HG03175 (cell line): ENCODE measurements around the gene APBA1.

Source experiments
- ATAC-seq: cut with Tn5 transposase; IDR thresholded peaks from one replicate; pipeline ENCODE4 v1.9.1; 2021; ENCODE audit warnings: mild to moderate bottlenecking, moderate library complexity; ENCODE audit not compliant: unreplicated experiment

Gene APBA1

GRCh38 chr9:69580582-69581214 lies 91.5 kb downstream of the APBA1 start:
- ATAC-seq, result no peak

DNA sequence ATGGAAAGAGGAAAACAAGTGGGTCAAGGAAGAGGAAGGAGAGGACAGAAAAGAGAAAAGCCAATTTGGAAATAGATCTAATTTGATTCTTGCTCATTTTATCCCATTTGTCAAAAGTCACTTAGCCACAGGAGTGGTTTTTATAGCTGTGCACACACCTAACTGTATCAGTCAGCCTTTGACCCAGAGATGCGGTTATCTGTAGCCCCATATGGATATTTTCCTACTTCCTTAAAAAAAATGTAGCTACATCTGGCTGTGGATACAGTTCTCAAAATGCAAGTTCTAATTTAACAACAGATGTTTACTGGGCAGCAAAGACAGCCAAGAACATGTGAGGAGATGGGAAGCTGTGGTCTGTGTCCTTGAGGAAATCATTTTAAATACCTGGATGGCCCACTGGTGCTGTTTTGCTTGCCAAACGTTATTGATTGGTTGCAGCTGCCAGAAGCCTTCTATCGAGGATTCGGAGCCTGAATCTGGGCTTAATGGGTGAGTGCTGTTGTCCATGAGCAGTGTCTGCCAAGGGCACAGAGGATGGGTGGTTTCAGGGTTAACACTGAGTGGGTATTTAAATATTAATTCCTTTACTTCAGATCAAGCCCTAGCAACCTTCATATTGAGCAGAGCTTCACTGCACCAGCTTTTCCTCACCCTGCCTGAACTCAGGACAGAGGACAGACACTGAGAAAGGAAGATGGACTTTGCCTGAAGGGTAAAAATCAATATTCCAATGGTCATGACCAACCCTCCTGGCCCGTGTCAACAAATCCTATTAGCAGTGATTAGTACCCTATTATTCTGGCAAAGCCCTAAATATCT lies 92.2 kb downstream of the APBA1 start:
- ATAC-seq, result no peak

- ATAC-seq, result no peak
These were observed 93.0 kb downstream of the APBA1 start for GRCh38 chr9:69579032-69579758.

DNA sequence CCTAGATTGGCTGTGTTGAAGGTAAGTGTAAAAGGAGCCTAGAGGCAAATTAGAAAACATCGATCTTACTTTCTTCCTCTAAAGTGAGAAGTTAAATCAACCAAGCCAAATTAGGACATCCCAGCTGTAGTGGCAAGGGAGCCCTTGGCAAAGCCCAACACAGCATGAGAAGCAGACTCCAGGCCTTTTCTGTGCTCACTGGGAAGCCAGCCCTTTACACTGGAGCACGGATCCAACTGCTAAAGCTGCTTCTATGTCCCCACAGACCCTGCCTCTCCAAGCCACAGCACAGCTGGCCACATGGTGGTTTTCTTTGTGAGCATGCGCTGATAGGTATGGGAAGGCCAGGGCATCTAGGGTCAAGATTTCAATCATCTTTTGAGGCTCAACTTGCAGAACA lies 94.1 kb downstream of the APBA1 start:
- ATAC-seq, result no peak

DNA sequence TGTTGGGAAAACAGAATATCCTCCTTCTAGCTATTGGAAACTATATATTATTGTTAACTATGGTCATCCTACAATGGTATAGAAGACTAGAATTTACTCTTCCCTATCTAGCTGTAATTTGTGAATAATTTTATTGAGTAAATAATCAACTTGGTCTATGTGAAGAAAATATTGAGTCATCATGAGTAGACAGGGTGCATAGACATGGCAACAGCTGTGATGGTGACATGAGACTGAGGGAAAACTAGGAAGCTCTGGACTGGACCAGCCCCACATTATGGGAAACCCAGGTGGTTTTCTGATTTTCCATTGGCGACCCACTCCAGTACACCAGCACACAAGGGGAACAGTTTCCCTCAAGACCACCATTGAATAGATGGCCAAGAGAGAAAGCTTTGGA lies 95.0 kb downstream of the APBA1 start:
- ATAC-seq, result no peak

DNA sequence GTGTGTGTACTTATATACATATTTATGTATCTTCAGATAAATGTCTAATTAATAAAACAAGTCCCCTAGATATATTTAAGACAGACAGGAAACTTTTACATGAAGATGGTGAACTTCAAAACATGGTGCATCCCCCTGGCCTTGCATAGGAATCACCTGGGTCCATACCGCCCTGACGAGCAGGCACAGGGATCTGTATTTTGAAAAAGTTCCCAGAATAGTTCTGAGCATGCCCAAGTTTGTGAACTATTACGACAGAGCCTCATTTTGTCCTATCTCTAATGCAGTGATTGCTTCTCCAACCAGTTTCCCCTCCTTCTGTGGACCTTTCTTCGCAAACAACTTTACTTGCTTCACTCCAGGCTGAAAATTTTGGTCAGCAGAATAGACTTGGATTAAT lies 98.1 kb downstream of the APBA1 start:
- ATAC-seq, result no peak

DNA sequence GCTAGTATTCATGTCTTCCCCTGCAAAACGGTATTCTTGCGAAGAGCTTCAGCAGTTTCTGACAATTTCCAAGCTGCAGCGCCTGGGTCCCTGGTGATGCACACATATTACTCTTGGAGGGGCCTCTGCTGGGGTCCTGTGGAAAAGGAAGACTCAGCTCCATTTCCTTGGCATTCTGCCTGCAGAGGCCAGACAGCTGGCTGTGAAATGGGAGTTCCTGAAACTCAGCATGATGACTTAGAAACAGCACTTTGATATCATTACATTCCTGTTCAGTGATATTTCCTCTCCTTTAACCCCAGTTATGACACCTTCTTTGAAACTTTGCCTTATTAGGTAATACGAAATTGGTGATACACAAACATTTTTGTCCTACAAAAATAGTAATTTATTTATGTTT lies 98.5 kb downstream of the APBA1 start:
- ATAC-seq, result no peak

DNA sequence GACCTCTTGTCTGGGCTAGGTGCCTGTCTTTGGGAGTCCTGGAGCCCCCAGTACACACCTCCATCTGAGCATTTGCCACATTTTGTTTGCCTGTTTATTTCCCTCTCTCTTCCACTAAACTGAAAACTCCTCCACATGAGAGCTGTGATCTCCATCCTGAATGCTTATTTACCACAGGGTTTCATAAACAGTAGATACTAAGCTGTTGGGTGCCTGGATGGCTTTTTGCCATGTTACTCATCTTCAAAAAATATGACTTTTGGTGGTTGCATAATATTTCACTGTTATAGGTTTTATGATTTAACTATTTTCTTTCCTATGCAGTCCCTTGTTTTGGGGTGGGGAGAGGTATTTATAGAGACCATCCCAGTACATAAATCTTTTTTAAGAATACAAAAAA lies 99.6 kb downstream of the APBA1 start:
- ATAC-seq, result no peak

DNA sequence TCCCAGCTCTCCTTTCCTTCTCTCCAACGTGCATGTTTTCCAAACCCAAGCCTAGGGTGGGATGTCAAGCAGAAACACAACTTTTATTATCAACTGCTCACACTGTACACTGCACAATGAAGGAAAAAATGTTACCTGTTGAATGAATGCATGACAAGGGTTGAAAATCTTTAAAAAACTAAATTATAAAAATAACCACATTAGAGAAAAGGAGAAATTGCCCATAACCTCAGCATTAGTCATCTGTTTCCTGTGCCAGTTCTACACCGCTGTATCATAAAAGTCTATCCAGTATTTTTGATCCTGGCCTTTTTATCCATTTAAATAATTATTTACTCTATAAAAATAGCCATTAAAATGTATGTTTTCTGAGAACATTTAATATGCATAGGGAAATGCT lies 101.1 kb downstream of the APBA1 start:
- no peak for ATAC-seq

GRCh38 chr9:69569738-69570451 lies 102.3 kb downstream of the APBA1 start:
- no peak for ATAC-seq

DNA sequence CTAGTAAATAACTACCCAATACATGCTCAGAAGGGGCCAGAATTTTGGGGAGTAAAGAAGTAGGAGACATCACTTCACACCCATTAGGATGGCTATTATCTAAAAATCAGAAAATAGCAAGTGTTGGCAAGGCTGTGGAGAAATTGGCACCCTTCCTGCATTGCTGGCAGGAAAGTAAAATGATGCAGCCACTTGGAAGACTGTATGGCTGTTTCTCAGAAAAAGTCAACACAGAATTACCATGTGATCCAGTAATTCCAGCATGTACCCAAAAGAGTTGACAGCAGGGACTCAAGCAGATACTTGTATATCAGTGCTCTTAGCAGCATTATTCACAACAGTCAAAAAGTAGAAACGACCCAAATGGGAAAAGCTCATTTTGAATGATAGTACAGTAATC lies 107.6 kb downstream of the APBA1 start:
- no peak for ATAC-seq

- no peak for ATAC-seq
These were observed 113.0 kb downstream of the APBA1 start for GRCh38 chr9:69559126-69559525.

DNA sequence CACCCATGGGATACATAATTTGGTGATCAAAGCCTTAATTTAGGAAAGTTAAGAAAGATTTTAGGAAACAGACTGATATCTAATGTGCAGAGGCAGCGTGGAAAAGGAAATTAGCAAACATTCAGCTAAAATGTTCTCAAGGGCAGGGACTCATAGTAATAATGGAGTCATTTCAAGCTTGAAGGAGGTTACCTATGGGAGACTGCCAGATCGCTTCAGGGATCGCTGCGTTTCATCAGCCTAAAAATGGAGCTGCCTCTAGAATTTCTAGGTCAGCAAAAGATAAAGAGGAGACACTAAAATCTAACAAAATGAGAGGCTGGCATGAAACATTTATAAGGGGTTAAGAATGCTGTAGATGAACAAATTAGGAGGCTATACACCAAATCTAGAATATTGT lies 115.5 kb downstream of the APBA1 start:
- no peak for ATAC-seq

DNA sequence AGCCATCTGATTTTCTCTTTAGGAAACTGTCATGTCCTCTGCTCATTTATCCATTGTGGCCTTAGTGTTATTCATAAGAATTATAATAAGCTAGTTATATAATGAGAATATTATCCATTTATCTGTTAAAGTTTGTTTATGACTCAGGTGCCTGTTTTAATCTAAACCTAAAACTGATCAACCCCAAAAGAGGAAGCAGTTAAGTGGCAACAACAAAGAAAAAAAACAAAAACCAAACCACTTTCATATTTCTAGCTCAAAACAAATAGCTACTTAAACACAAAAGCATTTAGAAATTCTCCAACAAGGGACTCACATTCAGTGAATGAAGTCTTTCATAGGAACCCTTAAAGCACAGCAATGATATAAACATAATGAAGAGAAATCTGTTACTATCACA lies 116.4 kb downstream of the APBA1 start:
- no peak for ATAC-seq

DNA sequence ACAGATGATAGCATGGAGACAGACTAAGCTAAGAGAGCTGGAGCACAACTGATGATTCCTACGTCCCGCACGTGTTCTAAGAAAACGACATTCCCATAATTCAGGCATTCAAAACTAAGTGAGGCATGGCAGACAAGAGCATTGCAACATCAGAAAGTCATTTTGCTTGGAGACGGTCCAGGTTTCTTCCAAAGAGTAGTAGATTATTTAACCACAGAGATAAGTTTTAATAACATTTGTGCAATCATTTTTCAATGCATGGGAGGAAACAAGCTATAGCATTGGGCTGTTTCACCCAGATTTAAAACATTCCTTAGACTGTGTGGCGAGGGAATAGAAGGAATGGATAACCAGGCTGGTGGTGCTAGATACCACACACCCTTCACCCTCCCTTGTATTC lies 117.2 kb downstream of the APBA1 start:
- no peak for ATAC-seq

GRCh38 chr9:69549310-69550202 lies 122.6 kb downstream of the APBA1 start:
- peak; percentile 59 for ATAC-seq

DNA sequence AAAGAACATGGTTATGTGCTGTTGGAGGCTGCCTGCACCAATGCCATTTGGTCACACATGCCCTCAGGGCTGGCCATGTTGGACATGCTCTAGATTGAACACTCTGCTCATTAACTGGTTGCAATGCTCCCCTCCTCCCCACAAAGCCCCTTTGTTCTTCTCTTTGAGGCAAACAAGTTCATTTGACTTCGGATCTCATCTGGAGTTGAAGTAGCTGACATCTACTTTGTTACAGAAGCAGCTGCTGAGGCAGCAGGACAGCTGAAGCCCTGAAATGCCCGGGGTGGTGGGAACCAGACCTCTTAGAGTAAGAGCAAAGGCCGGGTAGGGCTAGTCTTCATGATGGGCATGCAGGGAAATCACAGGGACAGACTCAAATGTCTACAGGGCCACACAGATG lies 123.5 kb downstream of the APBA1 start:
- ATAC-seq, result no peak

DNA sequence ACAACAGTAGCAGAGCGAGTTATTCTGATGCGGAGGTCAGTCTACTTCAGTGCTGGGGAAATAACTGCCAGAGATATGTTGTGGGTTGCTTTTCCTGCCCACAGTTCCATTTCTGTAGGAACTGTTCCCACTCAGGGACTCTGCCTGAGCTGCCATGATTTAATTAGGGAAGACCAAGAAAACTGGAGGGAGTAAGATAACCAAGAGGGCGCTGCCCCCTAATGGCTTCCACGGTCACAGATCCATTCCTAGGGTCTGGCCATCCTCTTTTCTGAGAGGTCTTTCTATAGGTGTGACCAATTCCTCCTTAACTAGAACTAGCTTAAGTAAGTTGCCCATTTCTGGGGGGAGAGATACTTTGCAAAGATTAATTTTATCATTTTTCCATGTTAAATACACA lies 125.9 kb downstream of the APBA1 start:
- no peak for ATAC-seq

- no peak for ATAC-seq
These were observed 129.0 kb downstream of the APBA1 start for GRCh38 chr9:69542942-69543704.

DNA sequence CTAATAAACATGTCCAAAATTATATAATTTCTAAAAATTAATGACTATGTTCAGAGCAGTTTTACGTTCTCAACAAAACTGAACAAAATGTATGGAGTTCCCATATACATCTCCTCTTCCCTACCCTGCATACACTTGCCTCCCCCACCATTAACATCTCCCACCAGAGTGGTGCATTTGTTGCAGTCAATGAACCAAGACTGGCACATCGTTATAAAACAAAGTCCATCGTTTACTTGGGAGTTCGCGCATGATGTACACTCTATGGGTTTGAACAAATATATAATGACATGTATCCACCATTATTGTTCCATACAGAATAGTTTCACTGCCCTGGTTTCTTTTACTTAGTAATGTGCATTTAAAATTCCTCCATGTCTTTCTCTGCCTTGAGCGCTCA lies 130.1 kb downstream of the APBA1 start:
- ATAC-seq, result no peak
